Muscle of back (tissue), 11 donors: ENCODE measurements around the gene TMEM11. TPM values are rescaled to one million over a fixed set of nuclear protein-coding genes. Genes with fewer than 3 reads are reported as not detected.
A peak's percentile ranks its signal among the peaks of the same experiment; 100 is the strongest.
"Not testable (repeated sequence)": the region's sequence is repeated elsewhere in the genome, so short reads cannot be mapped to it uniquely, and the experiment has no call there.

Source experiments
- DNase-seq, 3 donors: peaks; one replicate each; pipeline versions ENCODE4 v3.0.0 to v3.0.0-alpha.2; 2013
- polyA plus RNA-seq, 10 donors: library from polyadenylated mRNA; unstranded; fragments of 120-200 nt; gene quantifications; one replicate each; pipeline ENCODE4 v1.2.1, GENCODE V29; 2013; ENCODE audit not compliant: insufficient read length in 10 of 10

The TMEM11 gene
- polyA plus RNA-seq, 10 donors = 22.9 to 30.0 (median 26.6) TPM

DNA sequence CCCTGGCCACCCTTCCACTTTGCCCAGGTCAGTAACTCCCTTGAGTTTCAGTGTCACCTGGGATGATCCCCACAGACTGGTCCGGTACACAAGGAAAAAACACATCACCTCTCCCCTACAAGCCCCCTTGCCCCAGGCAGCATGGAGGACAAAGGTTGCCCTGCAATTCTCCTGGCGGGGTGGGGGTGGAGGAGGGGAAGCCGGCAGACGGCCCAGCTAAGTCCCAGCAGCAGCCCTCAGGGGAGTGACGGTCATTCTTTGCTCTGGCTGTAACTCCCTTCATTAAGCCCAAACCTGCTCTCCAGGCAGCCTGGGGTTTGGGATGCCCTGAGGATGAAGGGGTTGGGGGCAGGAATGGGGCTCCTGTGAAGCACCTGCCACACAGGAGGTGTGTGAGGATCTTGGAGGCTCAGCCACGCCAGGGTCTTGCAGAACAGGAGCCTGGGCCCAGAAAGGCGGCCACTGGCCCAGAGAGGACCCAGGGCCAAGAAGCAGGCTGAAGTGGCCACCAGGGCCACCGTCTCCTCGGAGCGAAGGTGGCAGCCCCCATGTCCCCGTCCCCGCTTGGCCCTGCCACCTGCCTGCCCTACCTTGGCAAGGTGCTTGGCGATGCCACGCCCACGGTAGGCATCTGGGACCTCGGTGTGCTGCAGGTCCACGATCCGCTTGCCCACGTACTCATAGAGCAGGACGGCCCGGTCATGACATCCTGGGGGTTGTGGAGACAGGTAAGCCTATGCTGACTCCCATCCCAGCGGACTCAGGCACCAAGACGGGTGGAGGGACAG is 29.7 kb upstream of the TMEM11 start:
- DNase-seq = no peak

DNA sequence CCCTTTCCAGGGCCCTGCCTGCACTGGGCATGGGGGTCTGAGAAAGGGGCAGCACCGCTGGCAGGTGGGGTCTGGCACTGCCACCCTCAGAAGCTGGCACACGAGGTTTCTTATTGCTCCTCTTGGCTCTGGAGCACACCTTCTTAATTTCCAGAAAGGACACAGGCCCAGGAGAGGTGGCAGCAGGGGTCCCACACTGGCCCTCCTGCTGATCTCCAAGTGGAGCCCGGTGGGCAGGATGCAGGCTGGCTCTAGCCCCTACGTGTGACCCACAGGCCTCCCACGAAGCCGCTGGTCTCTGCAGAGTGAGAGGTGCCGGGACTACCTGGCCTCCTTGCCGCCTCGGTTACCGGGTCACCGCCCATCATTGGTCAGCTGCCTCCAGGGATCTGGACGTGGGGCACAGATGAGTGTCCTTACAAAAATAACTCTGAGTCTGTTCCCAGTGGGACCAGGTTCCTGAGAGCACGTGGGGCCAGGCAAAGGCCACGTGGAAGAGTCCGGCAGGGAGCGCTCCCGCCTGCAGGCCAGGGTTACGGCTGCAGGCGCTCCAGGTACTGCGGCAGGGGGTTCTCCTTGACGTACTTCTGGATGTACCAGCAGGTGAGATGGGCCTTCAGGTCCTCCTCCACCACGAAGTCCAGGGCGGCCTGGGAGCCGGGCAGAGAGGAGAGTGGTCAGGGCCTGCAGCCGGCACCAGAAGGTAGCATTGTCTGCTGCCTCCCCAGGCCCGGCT is 29.0 kb upstream of the TMEM11 start:
- DNase-seq = no peak

DNA sequence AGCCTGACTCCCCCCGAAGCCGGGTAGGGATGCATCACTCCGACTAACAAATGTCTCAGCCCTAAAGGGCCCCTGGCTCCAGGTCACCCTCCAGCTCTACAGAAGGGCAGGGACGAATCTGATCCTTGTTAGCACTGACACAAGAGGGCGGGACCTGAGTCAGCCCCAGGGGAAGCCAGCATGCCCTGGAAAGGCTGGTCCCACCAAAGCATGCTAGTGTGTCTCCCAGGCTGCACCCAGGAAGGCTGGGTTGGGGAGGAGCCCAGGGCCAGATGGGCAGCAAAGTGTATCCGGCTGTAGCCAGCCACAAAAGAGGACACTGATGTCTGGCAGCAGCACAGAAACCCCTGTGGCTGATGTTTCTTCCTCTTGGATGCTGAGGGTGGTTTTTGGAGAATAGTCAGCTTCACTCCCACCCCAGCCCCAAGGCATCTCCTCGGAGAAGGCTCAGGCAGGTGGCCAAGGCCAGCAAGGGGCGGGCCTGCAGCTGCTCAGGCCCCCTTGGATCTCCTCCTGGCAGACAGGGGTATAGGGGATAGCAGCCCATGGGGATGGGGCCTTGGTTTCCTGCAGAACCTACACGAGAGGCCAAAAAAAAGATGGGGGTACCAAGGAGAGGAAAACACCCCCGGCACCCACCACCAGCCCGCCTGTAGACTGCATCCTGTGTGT is 28.2 kb upstream of the TMEM11 start:
- DNase-seq = peak in 1 of 3 donors; percentile 41

DNA sequence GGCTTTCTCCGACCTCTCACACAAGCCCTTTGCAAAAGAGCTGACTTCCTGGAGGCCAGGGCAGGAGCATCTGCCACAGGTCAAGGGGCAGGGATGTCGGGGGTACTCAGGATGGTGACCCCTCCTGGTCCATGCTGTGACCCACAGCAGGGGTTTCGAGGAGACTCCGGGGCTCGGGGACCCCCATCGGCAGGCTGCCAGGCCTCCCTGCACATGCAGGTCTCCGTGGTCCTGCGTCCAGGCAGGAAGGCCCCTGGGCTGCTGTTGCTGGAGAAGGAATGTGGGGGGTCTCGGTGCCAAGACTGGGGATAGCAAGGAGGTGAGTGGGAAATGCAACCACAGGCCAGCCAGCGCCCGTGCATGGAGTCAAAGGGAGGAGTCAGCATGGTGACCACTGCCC is 27.6 kb upstream of the TMEM11 start:
- no peak for DNase-seq

DNA sequence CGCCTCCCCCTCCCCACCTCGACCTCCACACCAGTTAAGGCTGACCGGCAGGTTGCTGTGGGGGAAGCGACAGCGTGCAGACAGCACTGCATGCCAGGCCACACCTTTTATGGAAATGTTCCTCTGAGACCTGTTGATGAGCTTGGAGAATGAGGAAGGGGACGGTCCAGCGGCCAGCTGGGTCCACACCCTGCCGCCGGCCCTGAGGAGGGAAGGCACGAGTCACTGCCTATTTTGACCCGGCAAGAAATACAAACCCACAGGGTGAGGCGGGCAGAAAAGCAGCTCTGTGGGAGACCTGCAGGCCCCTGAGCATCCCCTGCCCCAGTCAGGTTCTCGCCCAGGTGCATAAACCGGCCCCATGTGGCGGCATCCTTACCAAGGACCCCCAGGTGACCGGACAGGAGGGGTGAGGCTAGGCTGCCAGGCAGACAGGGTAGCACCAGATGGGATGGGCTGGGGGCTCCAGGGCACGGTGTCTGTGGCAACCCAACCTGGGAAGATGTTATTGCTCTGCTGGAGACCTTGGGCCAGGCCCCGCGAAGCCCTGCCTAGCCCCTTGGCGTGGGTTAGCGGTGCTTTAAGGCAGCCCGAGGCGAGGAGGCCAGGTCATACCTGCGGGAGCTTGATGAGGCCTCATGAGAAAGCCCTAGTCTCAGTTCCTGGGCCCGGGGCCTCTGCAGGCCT is 26.6 kb upstream of the TMEM11 start:
- DNase-seq = no peak

DNA sequence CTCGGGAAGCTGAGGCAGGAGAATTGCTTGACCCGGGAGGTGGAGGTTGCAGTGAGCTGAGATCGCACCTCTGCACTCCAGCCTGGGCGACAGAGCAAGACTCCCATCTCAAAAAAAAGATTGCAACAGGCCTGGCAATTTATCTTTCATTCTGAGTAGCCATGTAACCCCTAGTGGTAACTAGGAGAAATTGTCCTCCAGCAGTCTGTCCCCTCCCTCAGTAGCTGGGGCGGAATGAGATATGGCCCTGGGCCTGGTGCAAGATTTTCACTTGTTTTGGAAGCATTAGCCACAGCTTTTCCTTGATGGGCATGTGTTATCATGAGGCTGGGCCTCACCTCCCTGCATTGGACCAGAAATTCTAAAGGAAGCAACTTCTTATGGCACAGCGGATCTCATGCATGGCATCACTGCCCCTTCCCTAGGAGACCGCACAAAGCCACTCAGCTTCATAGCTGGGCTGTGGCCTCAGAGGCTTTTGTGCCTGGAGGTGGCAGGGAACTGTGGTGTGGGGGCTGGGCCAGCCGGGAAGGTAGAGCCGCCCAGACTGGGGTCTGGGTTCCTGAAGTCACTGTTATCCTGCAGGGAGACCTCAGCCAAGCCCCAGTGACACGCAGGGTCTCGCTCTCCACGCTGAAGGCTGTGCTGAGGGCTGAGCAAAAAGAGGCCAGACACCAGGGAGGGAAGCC is 25.9 kb upstream of the TMEM11 start:
- no peak for DNase-seq

DNA sequence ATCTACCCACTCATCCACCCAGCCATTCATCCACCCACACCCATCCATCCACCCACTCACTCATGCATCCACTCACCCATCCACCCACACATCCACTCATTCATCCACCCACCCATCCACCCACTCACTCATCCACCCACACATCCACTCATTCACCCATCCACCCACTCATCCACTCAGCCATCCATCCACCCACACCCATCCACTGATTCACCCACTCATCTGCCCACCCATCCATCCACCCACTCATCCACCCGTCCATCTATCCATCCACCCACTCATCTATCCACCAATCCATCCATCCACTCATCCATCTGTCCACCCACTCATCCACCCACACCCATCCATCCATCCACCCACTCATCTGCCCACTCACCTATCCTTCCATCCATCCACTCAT is 22.0 kb upstream of the TMEM11 start:
- DNase-seq = no peak

DNA sequence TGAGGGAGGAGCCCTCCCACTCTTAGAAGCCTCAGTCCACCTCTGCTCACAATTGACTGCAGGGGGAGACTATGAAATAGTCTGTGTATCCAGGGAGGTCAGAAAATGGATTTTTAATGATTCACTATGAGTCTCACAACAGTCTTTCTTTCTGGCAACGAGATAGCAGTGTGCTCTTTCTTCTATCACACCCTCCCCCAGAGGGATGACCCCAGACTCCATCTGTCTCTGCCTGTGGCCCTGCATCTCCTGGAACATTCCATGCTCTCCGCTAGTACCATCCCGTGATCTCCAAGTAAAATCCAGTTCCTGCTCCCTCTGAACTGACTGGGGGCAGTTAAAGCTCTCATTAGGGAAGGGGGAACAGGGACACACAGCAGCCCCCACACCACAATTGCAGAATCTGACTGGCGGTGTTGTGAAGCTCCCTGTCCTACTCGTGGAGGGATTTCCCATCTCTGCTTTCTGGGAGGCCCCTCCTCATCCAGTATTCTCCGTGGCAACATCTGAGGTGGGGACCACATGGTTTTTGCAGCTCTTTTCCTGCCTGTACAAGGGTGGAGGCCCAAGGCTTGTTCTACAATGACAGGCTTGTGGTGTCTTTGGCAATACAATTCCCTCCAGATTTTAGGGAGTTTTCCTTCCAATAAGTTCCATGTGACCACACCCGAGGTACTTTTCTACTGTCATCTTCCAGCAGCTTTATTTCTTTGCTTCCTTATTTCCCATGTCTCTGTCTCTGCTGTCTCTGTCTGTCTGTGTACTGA is 19.8 kb upstream of the TMEM11 start:
- DNase-seq = peak in 1 of 3 donors; percentile 55

DNA sequence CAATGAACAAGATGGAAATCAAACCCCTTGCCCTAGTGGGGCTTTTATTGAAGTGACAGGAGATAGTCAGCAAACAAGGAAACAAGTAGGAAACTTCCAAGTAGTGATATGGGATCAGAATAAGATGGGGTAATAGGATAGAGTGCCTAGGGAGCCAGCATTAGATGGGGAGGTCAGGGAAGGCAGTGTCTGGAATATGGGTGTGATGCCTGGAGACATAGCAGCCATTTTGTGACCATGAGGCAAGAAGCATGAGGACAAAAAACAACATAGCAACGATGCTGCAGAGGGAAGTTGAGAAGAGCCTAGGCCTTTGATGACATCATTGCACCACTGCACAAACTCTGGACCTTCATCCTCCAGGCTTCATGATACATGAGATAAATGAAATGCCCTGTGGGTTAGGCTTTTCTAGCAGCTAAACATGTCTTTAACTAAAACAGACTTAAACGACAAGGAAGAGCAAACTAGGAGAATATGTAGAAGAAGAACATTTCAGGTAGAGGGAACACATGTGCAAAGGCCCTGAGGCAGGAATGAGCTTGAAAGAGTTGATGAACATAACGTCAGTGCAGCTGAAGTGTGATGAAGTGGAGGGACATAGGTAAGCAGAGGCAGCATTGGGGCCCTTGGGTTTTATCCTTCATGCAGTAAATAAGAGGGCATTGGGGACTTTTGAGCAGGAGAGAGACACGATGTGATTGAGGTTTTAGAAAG is 18.2 kb upstream of the TMEM11 start:
- no peak for DNase-seq

DNA sequence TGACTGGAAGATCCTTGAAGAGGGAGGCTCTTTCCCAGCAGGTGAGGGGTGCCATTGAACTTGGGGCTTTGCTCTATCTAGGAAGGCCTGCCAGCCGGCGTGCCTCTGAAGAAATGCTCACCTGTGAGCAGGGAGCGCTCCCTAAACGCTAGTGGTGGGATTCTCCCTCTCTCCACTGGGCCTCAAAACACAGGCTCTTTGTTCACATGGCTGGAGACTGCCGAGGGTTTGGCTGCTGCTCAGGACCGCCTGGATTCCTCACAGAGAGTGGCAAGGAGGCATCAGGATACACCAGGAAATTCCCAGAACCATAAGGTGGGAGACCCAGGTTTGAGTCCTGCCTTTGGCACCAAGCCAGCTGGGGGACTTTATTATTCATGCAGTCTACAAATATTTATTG is 17.6 kb upstream of the TMEM11 start:
- DNase-seq = no peak

DNA sequence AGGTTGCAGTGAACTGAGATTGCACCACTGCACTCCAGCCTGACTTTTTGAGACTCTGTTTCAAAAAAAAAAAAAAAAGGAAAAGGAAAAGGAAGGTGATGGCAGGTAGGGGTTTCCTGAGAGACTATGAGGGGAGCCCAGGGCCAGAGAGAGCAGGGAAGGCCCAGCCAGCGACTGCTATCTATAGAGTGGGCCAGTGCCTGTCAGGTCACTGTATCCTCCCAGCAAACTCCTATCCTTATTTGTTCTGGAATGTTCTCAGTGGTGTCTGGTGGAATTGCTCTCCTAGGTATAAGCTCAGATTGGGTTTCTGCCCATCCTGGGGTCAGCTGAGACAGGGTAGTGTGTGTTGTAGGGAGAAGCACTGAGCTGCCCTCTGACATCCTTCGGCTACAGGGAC is 14.9 kb upstream of the TMEM11 start:
- DNase-seq = no peak

DNA sequence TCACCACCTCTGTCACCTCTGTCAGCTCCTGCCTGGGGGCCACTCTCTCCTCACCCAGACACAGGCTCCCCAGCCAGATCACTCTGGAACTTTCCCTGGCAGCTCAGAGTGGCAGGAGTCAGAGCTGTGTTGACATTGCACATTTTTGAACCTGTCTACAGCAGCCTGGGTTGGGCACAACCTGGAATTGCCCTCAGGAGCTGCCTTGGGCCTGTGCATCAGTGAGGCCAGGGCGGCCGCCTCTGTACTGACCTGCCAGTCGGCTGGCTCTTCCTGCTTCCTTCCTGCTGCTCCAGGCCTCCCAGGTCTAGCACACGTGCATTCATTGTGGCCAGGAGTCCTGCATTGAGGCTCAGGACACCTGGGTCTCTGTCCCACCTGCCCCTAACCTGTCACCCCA is 14.2 kb upstream of the TMEM11 start:
- no peak for DNase-seq

DNA sequence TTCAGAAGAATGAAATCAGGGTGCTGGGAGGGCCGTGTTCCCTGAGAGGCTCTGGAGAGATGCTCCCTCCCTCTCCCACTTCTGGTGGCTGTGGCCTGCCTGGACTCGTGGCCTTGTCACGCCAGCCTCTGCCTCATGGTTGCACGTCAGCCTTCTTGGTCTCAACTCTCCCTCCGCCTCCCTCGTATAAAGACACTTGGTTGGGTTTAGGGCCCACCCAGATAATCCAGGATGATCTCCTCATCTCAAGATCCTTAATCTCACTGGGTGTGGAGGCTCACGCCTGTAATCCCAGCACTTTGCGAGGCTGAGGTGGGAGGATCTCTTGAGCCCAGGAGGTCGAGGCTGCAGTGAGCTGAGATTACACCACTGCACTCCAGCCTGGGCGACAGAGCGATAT is 13.3 kb upstream of the TMEM11 start:
- not testable (repeated sequence) for DNase-seq

DNA sequence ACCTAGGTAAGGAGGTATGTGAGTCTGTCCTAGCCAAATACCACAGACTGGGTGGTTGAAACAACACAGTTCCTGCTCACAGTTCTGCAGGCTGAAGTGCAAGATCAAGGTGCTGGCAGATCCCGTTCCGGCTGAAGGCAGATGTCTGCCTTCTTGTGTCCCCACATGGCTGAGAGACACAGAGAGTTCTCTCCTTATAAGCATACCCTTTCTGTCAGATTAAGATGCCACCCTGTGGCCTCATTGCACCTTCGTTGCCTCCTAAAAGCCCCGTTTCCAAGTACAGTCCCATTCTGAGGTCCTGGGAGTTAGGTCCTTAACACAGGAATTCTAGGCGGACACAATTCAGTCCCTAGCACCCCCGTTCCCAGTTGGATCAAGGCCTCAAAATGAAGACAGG is 9.1 kb upstream of the TMEM11 start:
- no peak for DNase-seq

DNA sequence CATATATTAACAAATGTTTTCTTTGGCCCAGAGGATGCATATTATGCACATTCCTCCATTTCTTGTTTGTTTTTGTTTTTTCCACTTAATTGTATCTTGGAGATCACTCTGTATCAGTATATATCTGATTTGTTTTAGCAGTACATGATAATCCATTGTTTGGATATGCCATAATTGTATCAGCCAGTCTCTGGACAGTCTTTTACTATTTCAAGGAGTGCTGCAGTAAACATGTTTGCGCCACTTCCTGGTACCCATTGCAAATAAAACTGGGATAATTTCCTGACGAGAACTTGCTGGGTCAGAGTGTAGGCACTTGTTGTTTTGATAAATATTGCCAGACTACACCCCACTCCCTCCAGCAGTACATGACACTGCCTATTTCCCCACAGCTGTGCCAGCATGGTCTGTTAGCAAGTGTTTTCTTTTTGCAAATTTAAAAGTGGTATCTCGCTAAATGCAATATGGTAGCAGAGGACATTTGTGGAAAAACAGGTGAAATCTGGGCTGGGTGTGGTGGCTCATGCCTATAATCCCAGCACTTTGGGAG is 4.9 kb upstream of the TMEM11 start:
- no peak for DNase-seq

DNA sequence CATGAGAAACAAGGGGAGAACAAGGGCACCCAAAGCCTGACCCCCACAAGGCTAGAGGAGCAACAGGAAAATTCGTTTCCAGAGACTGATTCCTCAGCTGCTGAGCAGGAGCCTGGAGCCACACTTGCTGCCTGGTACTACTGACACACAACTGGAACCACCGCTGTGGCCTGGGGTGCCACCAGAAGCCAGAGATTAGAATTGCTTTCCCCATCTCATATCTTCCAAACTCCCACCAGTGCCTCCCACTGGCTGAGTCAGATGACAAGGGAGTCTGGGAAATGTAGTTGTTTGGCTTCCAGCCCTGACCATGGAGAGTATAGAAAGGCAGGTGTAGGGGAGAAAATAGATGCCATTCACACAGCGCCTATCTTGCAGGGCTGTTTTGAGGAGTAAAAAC is 4.1 kb upstream of the TMEM11 start:
- DNase-seq = no peak

DNA sequence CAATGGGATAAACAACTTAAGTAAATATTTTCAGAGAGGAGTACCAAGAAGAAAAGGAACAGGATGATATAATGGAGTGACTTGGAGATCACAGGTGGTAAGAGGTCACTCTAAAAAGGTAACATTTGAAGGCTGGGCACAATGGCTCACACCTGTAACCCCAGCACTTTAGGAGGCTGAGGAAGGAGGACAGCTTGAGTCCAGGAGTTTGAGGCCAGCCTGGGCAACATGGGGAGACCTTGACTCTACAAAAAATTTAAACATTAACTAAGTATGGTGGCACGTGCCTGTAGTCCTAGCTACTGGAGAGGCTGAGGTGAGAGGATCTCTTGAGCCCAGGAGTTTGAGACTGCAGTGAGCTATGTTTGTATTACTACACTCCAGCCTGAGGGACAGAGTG is 3.4 kb upstream of the TMEM11 start:
- DNase-seq = no peak

DNA sequence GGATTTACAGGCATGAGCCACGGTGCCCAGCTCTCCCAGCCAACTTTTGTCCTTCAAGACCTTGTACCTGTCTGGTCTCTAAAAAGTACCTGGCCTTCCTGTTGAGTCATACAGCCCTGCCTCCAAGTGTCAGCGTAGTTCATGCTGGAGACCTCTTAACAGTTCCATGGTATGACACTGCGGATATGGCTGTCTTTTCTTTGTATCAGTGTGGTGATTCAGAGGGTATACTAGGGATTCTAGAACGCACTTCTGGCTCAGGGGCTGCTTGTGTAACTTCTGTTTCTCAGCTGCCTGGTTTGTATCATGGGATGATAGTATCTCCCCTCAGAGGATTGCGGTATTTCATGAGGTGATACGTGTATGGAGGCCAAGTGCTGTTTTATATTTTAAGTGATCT is 2.0 kb upstream of the TMEM11 start:
- no peak for DNase-seq

DNA sequence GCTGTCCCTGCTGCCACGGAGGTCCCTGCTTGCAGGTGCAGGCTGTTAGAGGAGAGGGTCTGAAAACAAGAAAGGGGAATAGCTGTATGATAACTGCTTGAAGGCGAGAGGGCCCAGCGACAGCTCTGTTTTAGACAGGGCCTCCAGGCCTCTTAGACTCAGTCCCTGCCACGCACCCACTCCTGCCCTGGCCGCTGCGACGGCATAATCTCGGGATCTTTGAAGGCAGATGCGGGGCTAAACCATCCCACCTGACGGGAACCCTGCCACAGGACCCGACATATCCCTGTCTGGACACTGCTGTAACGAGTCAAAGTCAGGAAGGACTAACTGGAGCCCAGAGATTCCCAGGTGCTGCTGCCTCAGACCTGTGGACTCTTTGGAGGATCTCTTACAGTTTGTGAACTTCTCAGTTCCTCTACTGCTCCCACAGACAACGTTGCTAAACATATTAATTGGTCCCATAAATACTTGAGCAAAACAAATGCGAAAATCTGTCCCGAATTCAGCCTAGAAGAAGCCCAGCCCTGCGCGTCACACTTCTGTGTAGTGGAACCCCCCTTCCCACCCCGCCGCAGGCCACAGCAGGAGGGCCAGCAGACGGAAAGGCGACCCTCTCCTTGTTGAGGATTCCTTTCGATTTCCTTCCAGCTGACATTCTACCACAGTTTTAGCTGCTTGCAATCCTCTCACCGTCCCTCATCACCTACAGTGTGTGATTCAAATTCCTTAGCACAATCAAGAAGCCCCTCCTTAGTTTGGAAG is 998 bp upstream of the TMEM11 start:
- peak in 1 of 3 donors; percentile 23 for DNase-seq
